Measurements from ENCODE around the gene NFIC.

NFIC gene

GRCh38 chr19:3499738-3500428 is 133.5 kb downstream of the NFIC start:
- TF ChIP-seq CTCF (IDR thresholded peaks at IDR 0.05) = no peak

DNA sequence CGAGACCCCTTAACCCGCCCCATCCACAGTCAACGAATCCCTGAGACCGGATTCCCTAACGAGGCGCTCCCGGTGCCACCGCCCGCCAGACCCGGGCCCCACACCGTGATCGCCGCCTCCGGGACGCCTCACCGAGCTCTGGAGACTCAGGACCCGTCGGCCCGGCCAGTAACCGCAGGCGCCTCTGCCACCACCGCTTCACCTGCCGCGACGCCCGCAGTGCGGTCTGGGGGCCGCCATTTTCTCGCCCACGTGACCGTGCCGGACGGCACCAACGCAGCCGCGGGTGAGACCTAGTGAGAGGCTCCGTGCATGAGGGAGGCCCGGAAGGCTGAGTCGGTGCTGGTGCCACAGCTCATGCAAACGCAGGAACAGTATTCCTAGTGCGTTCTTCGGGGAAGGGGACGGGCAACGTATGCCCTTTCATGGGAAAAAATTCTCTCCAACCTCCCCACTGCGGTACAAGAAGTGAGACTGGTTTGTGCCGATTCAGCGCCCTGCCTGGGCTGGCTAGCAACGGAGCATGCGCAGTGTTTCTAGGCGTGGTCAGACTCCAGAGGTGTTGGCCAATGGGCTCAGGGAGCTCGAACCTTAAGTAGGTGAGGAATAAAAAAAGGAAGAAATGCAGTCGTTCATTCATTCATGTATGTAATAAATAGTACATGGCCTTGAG is 134.2 kb downstream of the NFIC start, which contains the start of gene DOHH:
Gene DOHH (minus strand): TSS at position 246 of the 673 bp plus-strand sequence. CDS start 3,860 bp downstream, outside the sequence.
- no peak for TF ChIP-seq CTCF (IDR thresholded peaks at IDR 0.05)

DNA sequence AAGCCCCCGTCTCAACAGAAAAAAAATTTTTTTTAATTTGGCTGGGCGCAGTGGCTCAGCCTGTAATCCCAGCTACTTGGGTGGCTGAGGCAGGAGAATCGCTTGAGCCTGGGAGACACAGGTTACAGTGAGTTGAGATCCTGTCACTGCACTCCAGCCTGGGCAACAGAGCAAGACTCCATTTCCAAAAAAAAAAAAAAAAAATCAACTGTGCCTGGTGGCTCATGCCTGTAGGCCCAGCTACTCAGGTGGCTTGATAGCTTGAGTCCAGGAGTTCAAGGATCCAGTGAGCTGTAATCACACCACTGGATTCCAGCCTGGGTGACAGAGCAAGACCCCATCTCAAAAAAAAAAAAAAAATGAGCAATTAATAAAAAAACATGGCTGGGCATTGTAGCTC is 135.4 kb downstream of the NFIC start:
- no peak for TF ChIP-seq CTCF (IDR thresholded peaks at IDR 0.05)

DNA sequence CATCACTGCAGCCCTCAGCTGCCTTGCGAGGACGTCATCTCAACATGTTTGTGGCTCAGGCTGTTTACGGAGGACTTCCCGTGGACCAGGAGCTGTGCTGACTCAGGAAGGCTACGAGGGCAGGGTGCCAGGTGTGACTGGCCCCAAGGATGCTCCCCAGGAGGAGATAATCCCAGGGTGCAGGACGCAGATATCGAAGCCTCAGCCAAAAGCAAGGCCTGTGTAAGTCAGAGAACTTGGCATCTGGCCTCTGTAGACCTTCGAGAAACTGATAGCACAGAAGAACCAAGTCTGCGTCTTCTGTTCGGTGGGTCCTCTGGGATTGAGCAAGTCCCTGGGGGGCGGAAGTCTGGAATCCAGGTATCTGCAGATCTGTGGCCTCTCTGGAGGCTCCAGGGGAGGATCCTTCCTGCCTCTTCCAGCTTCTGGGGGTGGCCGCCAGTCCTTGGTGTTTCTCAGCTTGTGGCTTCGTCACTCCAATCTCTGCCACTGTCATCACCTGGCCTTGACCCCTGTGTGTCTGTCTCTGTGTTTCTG is 136.7 kb downstream of the NFIC start:
- TF ChIP-seq CTCF (IDR thresholded peaks at IDR 0.05) = no peak

GRCh38 chr19:3504735-3505134 is 138.4 kb downstream of the NFIC start:
- TF ChIP-seq CTCF (IDR thresholded peaks at IDR 0.05) = no peak

DNA sequence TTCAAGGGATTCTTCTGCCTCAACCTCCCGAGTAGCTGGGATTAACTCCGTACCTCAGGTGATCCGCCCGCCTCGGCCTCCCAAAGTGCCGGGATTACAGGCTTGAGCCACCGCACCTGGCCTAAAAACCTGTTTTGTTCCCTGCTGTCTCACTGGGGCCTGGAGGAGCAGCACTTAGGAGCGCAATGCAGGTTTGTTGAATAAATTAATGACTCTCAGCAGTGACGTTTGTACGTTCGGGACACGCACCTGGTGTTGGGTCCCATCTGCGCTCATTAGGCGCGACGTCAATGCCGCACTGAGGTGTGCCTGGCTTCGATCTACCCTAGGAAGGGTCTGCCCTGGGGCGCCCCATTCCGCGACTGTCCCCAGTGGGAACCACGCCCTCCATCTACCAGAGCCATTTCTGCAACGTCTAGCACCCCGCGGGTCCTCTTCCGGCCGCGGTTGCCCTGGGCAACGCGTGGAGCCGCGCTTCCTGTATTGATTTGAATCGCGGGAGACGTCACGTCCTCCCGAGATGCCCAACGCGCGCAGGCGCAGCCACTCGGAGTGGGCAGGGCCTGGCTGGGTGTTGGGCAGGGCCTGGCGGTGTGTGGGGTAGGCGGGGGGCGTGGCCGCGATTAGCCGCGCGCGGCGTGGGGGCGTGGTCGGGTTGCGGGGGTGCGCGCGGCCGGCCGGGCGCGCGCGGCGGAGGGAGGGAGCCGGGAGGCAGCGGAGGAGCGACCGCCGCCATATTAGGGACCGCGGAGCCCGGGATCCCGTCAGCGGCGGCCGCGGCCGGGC is 139.4 kb downstream of the NFIC start, which contains the start of gene FZR1:
Gene FZR1 (plus strand): TSS at position 714 of the 786 bp plus-strand sequence. CDS start 16,679 bp downstream, outside the sequence.
- no peak for TF ChIP-seq CTCF (IDR thresholded peaks at IDR 0.05)
